K562 (cell line): ENCODE data around the gene PRKCB. TPM values are rescaled to one million over a fixed set of nuclear protein-coding genes. Genes with fewer than 3 reads are reported as not detected.

ENCODE experiments used
- BRD9 ChIP-seq: fragments of 450-650 bp; IDR thresholded peaks from 2 replicates; pipeline ENCODE4 v1.6.1; 2018; ENCODE audit warnings: low read depth; ENCODE audit not compliant: partially characterized antibody
- CTBP1 ChIP-seq: fragments of 450-650 bp; IDR thresholded peaks from 2 replicates; pipeline ENCODE4 v1.6.1; 2016; ENCODE audit warnings: borderline replicate concordance
- DLX4 ChIP-seq: fragments of 250-450 bp; sonication (Bioruptor Pico); IDR thresholded peaks from 2 replicates; pipeline ENCODE4 v1.6.1; 2021; ENCODE audit warnings: mild to moderate bottlenecking
- EP400 ChIP-seq: fragments of 450-650 bp; IDR thresholded peaks from 2 replicates; pipeline ENCODE4 v1.6.1; 2017; ENCODE audit warnings: antibody characterized with exemption, mild to moderate bottlenecking, moderate library complexity
- ETV1 ChIP-seq: fragments of 450-650 bp; conservative IDR thresholded peaks from 2 replicates; pipeline ENCODE4 v1.6.1; 2016; ENCODE audit warnings: missing genetic modification characterization, control low read depth, low read depth, missing compliant biosample characterization
- MCM7 ChIP-seq, 2 experiments: fragments of 450-650 bp; IDR thresholded peaks; 2 replicates each; pipeline ENCODE4 v1.6.1; 2016 to 2018
- MEIS2 ChIP-seq: fragments of 450-650 bp; IDR thresholded peaks from 2 replicates; pipeline ENCODE4 v1.6.1; 2014; ENCODE audit warnings: mild to moderate bottlenecking; ENCODE audit not compliant: partially characterized antibody
- NCOA4 ChIP-seq: fragments of 450-650 bp; IDR thresholded peaks from 2 replicates; pipeline ENCODE4 v1.6.1; 2018; ENCODE audit warnings: mild to moderate bottlenecking; ENCODE audit not compliant: partially characterized antibody
- NFE2L1 ChIP-seq: fragments of 450-650 bp; IDR thresholded peaks from 2 replicates; pipeline ENCODE4 v1.6.1; 2016; ENCODE audit warnings: missing genetic modification characterization, low read depth, mild to moderate bottlenecking, missing compliant biosample characterization, moderate library complexity, borderline replicate concordance
- PHB2 ChIP-seq: fragments of 450-650 bp; IDR thresholded peaks from 2 replicates; pipeline ENCODE4 v1.6.1; 2017; ENCODE audit warnings: low read depth
- POLR2AphosphoS5 ChIP-seq: IDR thresholded peaks from 2 replicates; pipeline ENCODE4 v1.6.1; 2011; ENCODE audit warnings: mild to moderate bottlenecking, low read depth, low read length, moderate library complexity; ENCODE audit not compliant: control insufficient read depth, insufficient read depth
- SETDB1 ChIP-seq: IDR thresholded peaks from one replicate; pipeline ENCODE4 v1.6.1; 2012; ENCODE audit warnings: low read length, control low read depth, inconsistent platforms
- SIN3A ChIP-seq, 2 experiments: fragments of 150-350 bp in 1 of 2; IDR thresholded peaks; 2 replicates each; pipeline ENCODE4 v1.6.1; 2011 to 2016; ENCODE audit warnings: borderline replicate concordance in 2 of 2, low read depth in 2 of 2, low read length in 2 of 2, mild to moderate bottlenecking in 2 of 2, moderate library complexity in 2 of 2; ENCODE audit not compliant: control insufficient read depth in 1 of 2
- SMAD3 ChIP-seq: fragments of 450-650 bp; formaldehyde crosslinking; conservative IDR thresholded peaks from 2 replicates; pipeline ENCODE4 v1.4.0; 2020; ENCODE audit warnings: mild to moderate bottlenecking
- SNRNP70 ChIP-seq: fragments of 200-400 bp; formaldehyde crosslinking; optimal IDR thresholded peaks from 2 replicates; pipeline ENCODE3; 2017; ENCODE audit warnings: low read depth, low read length
- TCF7 ChIP-seq: sonication (generic); IDR thresholded peaks from 2 replicates; pipeline ENCODE4 v1.6.1; 2016; ENCODE audit warnings: antibody characterized with exemption, borderline replicate concordance
- TCFL5 ChIP-seq: fragments of 250-450 bp; sonication (Bioruptor Pico); conservative IDR thresholded peaks from 2 replicates; pipeline ENCODE4 v1.6.1; 2021; ENCODE audit warnings: mild to moderate bottlenecking, moderate library complexity, matching md5 sums
- TRIM24 ChIP-seq, 2 experiments: fragments of 450-650 bp; IDR thresholded peaks; 2 replicates each; pipeline ENCODE4 v1.6.1; 2016
- TSC22D4 ChIP-seq: fragments of 450-650 bp; IDR thresholded peaks from 2 replicates; pipeline ENCODE4 v1.6.1; 2016; ENCODE audit warnings: missing genetic modification characterization, missing biosample characterization, control low read depth
- U2AF1 ChIP-seq: fragments of 200-400 bp; formaldehyde crosslinking; optimal IDR thresholded peaks from 2 replicates; pipeline ENCODE3; 2017; ENCODE audit warnings: mild to moderate bottlenecking, low read depth, low read length, moderate library complexity
- ZNF696 ChIP-seq: fragments of 250-450 bp; sonication (Bioruptor Pico); conservative IDR thresholded peaks from 2 replicates; pipeline ENCODE4 v1.4.0; 2020; ENCODE audit warnings: mild to moderate bottlenecking, moderate library complexity
- ZNF830 ChIP-seq: fragments of 250-450 bp; sonication (Bioruptor Pico); IDR thresholded peaks from 2 replicates; pipeline ENCODE4 v1.5.0; 2021; ENCODE audit warnings: mild to moderate bottlenecking
- ZSCAN29 ChIP-seq: fragments of 450-650 bp; IDR thresholded peaks from 2 replicates; pipeline ENCODE4 v1.6.1; 2017
- polyA plus RNA-seq, 8 experiments: library from polyadenylated mRNA; depleted of rRNA in 4 of 8; stranded (reverse) in 5 of 8; unstranded in 3 of 8; fragments of >200 nt; fragmentation: Nextera tagmentation in 2 of 8; fragmentation: Illumina TruSeq in 1 of 8; extraction: Ambion mirVana in 2 of 8; extraction: Trizol in 1 of 8; gene quantifications; 2 replicates each; pipeline versions ENCODE4 v1.2.1 to v1.2.3, GENCODE V29; 2011 to 2014; ENCODE audit warnings: inconsistent platforms in 1 of 8, missing spikeins in 1 of 8
- total RNA-seq, 7 experiments: library from RNA; depleted of rRNA in 6 of 7; stranded (reverse); fragments of >200 nt in 6 of 7; fragmentation: Illumina TruSeq in 2 of 7; extraction: Trizol in 2 of 7; gene quantifications; 2 replicates each; pipeline versions ENCODE4 v1.2.1 to v1.2.3, GENCODE V29; 2011 to 2021; ENCODE audit warnings: low replicate concordance in 1 of 7
- TF ChIP-seq, protein P1 (sequence below), 2 experiments: fragments of 450-650 bp in 1 of 2; sonication (generic) in 1 of 2; formaldehyde crosslinking in 1 of 2; IDR thresholded peaks in 1 of 2; conservative IDR thresholded peaks in 1 of 2; 2 replicates each; pipeline versions ENCODE4 v1.6.1 to v1.8.1; 2016 to 2023; ENCODE audit warnings: mild to moderate bottlenecking in 2 of 2, moderate library complexity in 2 of 2, inconsistent platforms in 1 of 2, missing genetic modification reagents in 1 of 2
- TF ChIP-seq, protein P2 (sequence below): sonication (generic); formaldehyde crosslinking; IDR thresholded peaks from 2 replicates; pipeline ENCODE4 v1.8.0; 2022; ENCODE audit warnings: mild to moderate bottlenecking, missing genetic modification reagents
- TF ChIP-seq, protein P3 (sequence below): fragments of 450-650 bp; conservative IDR thresholded peaks from 2 replicates; pipeline ENCODE4 v1.6.1; 2016; ENCODE audit warnings: missing genetic modification characterization, low read depth, mild to moderate bottlenecking, missing compliant biosample characterization, moderate library complexity

Gene PRKCB
- total and polyA plus RNA-seq, 9 of the 15 experiments (the other 6 are each of a cell fraction or from before 2014, with no cell fraction given), result 49.9 to 276 (median 148) TPM

DNA sequence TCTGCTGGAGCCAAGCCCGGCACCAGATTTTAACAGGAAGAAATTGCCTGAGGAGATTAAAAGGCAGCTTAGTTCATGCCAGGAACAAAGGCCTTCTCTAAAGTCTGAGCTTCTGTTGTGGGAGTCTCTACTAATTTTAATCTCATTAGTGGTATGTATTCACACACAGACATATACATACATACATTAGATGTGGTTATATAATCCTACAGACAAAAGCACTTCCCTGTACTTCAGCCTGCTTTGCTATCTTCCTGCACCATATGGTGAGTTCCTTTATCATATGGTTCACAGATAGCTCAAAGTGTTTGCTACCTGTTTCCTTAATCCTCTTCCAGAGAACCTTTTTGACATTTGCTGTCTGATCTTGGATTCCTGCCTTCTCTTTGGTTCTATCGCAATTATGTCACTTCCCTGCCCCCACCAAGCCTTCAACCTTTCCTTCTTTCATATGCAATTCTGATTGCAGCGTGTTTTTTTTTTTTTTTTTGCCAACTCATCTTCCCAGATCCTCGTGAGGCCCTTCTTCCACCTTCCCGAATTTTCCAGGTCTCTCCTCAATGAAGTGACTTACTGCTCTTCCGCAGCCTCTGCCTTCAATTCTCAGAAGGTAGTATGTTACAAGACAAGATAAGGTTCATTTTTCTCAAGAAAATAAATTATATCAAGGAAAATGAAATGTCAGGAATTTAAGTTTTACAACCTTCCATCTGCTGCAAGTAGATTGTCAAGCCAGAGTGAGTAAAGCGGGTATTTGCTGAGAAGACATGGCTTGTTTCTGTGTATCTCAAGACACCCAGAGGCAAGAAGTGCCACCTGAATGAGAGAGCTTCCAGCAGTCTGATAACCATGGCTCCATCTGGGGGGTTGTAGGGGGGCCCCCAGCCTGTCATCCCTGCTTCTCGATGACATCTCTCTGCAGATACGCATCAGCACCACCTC is 300.1 kb downstream of the PRKCB start (continued):
- peak; percentile 93 for TF ChIP-seq CTBP1
- peak; percentile 79 for TF ChIP-seq NFE2L1 (tag)
- TF ChIP-seq MEIS2, result peak; percentile 83
- TF ChIP-seq ETV1, result no peak
- no peak for TF ChIP-seq SNRNP70
- TF ChIP-seq TRIM24 (IDR thresholded peaks at IDR 0.05), result peak; percentile 90 to 94
- no peak for TF ChIP-seq SIN3A (IDR thresholded peaks at IDR 0.05; ENCODE audit: borderline replicate concordance in 2 of 2, control insufficient read depth in 1 of 2, low read depth in 2 of 2, low read length in 2 of 2)
- TF ChIP-seq SETDB1, result no peak
- TF ChIP-seq PHB2, result peak; percentile 95
- no peak for TF ChIP-seq ZSCAN29
- 0 out of 4 replicates have a peak, but pooled peaks of 1 of the 2 experiments have one; percentile 34 for TF ChIP-seq MCM7 (IDR thresholded peaks at IDR 0.05)
- TF ChIP-seq EP400, result peak; percentile 71
- peak; percentile 85 for TF ChIP-seq POLR2AphosphoS5
- TF ChIP-seq ZNF696, result no peak
- no peak for TF ChIP-seq ZNF830 (CRISPR knock-in tag)
- TF ChIP-seq, protein P1, sequence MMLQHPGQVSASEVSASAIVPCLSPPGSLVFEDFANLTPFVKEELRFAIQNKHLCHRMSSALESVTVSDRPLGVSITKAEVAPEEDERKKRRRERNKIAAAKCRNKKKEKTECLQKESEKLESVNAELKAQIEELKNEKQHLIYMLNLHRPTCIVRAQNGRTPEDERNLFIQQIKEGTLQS (IDR thresholded peaks at IDR 0.05), result peak; percentile 76
- TF ChIP-seq, protein P1 (CRISPR knock-in tag; conservative IDR thresholded peaks at IDR 0.05), result no peak
- no peak for TF ChIP-seq DLX4 (CRISPR knock-in tag)
- TF ChIP-seq BRD9, result peak; percentile 82
- no peak for TF ChIP-seq TSC22D4 (tag)
- TF ChIP-seq NCOA4, result peak; percentile 86
- peak; percentile 51; the same call in 1 of the 2 replicates for TF ChIP-seq TCF7
- TF ChIP-seq TCFL5 (CRISPR knock-in tag), result no peak
- no peak for TF ChIP-seq U2AF1
- TF ChIP-seq, protein P2, sequence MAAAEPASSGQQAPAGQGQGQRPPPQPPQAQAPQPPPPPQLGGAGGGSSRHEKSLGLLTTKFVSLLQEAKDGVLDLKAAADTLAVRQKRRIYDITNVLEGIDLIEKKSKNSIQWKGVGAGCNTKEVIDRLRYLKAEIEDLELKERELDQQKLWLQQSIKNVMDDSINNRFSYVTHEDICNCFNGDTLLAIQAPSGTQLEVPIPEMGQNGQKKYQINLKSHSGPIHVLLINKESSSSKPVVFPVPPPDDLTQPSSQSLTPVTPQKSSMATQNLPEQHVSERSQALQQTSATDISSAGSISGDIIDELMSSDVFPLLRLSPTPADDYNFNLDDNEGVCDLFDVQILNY (CRISPR knock-in tag), result no peak
- TF ChIP-seq SMAD3 (CRISPR knock-in tag), result no peak
- TF ChIP-seq, protein P3, sequence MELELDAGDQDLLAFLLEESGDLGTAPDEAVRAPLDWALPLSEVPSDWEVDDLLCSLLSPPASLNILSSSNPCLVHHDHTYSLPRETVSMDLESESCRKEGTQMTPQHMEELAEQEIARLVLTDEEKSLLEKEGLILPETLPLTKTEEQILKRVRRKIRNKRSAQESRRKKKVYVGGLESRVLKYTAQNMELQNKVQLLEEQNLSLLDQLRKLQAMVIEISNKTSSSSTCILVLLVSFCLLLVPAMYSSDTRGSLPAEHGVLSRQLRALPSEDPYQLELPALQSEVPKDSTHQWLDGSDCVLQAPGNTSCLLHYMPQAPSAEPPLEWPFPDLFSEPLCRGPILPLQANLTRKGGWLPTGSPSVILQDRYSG (tag), result no peak
